HepG2 (cell line): ENCODE measurements around the gene TMEM45A. TPM values are rescaled to one million over a fixed set of nuclear protein-coding genes. Genes with fewer than 3 reads are reported as not detected.

Experiments
- ATAC-seq: fragments of 200-7000 bp; cut with Tn5 transposase; 3 replicates; pipeline ENCODE4 v1.9.1; 2020; ENCODE audit warnings: mild to moderate bottlenecking, moderate library complexity
- BruUV-seq: library from RNA; stranded (reverse); fragments of 400-500 nt; replicated peaks from 2 replicates; lab custom pipeline; 2021; lab: Mats Ljungman, UMichigan
- CTCF ChIA-PET: fragments of 300-600 bp; formaldehyde crosslinking; extraction: SDS; loops from one replicate; lab custom pipeline; 2021; ENCODE audit warnings: low total read pairs, inconsistent platforms, low intra/inter-chr PET ratio; lab: Yijun Ruan, JAX
- POLR2A ChIA-PET: fragments of 350-600 bp; sonication (Branson Sonifier 250); formaldehyde crosslinking; loops from one replicate; lab custom pipeline; 2020; ENCODE audit warnings: antibody characterized with exemption, inconsistent platforms; lab: Yijun Ruan, JAX
- DNase-seq: peaks from one replicate; pipeline ENCODE4 v3.0.0-alpha.2; 2015; ENCODE audit warnings: low spot score
- FAIRE-seq: peaks from 3 replicates; lab custom pipeline; 2011; peaks lifted over from hg19 to GRCh38; lab: Jason Lieb, UNC
- H2AFZ ChIP-seq: one replicate; pipeline ENCODE4 v1.6.1; 2011; ENCODE audit warnings: low read length, inconsistent platforms
- H3K27ac ChIP-seq: fragments of 300-600 bp; 3 replicates; pipeline ENCODE4 v1.8.0; 2011; ENCODE audit warnings: mixed run types, mild to moderate bottlenecking, mixed read lengths, low read length, inconsistent platforms; ENCODE audit not compliant: insufficient read depth; ENCODE audit errors: extremely low read length
- H3K27me3 ChIP-seq, 2 experiments: fragments of 200-600 bp in 1 of 2; 2 replicates in 1 of 2; 3 replicates in 1 of 2; pipeline versions ENCODE4 v1.6.0 to v1.8.0; 2011; ENCODE audit warnings: low read length in 2 of 2, mild to moderate bottlenecking in 2 of 2, moderate library complexity in 2 of 2, inconsistent platforms in 1 of 2; ENCODE audit not compliant: insufficient read depth in 2 of 2, control insufficient read depth in 1 of 2
- H3K36me3 ChIP-seq, 2 experiments: fragments of 200-600 bp in 1 of 2; replicated peaks in 1 of 2; 2 replicates in 1 of 2; 3 replicates in 1 of 2; pipeline versions ENCODE4 v1.5.1 to v1.8.0; 2011; ENCODE audit warnings: low read length in 2 of 2, inconsistent platforms in 1 of 2; ENCODE audit not compliant: insufficient read depth in 2 of 2, control insufficient read depth in 1 of 2
- H3K4me1 ChIP-seq: 2 replicates; pipeline ENCODE4 v1.5.1; 2012; ENCODE audit warnings: low read length, inconsistent platforms; ENCODE audit not compliant: insufficient read depth
- H3K4me2 ChIP-seq: 2 replicates; pipeline ENCODE4 v1.6.0; 2011; ENCODE audit warnings: low read depth, low read length, inconsistent platforms
- H3K4me3 ChIP-seq, 3 experiments: fragments of 200-600 bp in 1 of 3; sonication (generic), shearing (Covaris generic) in 1 of 3; replicated peaks in 1 of 3; 2 replicates each; pipeline ENCODE4 v1.5.1; 2011 to 2016; ENCODE audit warnings: low read length in 3 of 3, inconsistent platforms in 2 of 3, low read depth in 2 of 3, mild to moderate bottlenecking in 2 of 3, control low read depth in 1 of 3, mixed read lengths in 1 of 3; ENCODE audit not compliant: insufficient read depth in 1 of 3
- H3K79me2 ChIP-seq: one replicate; pipeline ENCODE4 v1.6.1; 2011; ENCODE audit warnings: low read length, inconsistent platforms; ENCODE audit not compliant: insufficient read depth
- H3K9ac ChIP-seq: 2 replicates; pipeline ENCODE4 v1.6.0; 2011; ENCODE audit warnings: mild to moderate bottlenecking, low read depth, low read length, inconsistent platforms; ENCODE audit not compliant: insufficient read depth
- H3K9me3 ChIP-seq: 2 replicates; pipeline ENCODE4 v1.5.1; 2012; ENCODE audit warnings: mild to moderate bottlenecking, low read length
- H4K20me1 ChIP-seq: 2 replicates; pipeline ENCODE4 v1.6.0; 2011; ENCODE audit warnings: inconsistent platforms, mild to moderate bottlenecking, low read length, moderate library complexity; ENCODE audit not compliant: insufficient read depth
- BRCA1 ChIP-seq: sonication (generic); formaldehyde crosslinking; IDR thresholded peaks from 2 replicates; pipeline ENCODE4 v1.4.0; 2020; ENCODE audit warnings: missing genetic modification reagents
- CC2D1A ChIP-seq: sonication (generic); formaldehyde crosslinking; IDR thresholded peaks from 2 replicates; pipeline ENCODE4 v1.8.1; 2023; ENCODE audit warnings: mild to moderate bottlenecking, missing genetic modification reagents
- DPF2 ChIP-seq: sonication (generic); formaldehyde crosslinking; IDR thresholded peaks from 2 replicates; pipeline ENCODE4 v1.4.0; 2020; ENCODE audit warnings: mild to moderate bottlenecking, low read depth, missing genetic modification reagents, borderline replicate concordance
- GABPB1 ChIP-seq: IDR thresholded peaks from 2 replicates; pipeline ENCODE4 v1.6.1; 2016; ENCODE audit warnings: mild to moderate bottlenecking, missing genetic modification reagents, moderate library complexity, missing compliant biosample characterization
- RBFOX2 ChIP-seq: fragments of 200-400 bp; formaldehyde crosslinking; IDR thresholded peaks from 2 replicates; pipeline ENCODE4 v1.6.1; 2017; ENCODE audit warnings: low read depth, mild to moderate bottlenecking, low read length
- ZNF136 ChIP-seq: sonication (generic); formaldehyde crosslinking; IDR thresholded peaks from 2 replicates; pipeline ENCODE4 v1.8.1; 2022; ENCODE audit warnings: low read depth, mild to moderate bottlenecking, moderate library complexity, missing genetic modification reagents
- WGBS: methylation state at CpG from one replicate; pipeline ENCODE4 v1.1.6; 2017; ENCODE audit warnings: low lambda C conversion rate; 5-methylcytosine and 5-hydroxymethylcytosine counted together
- in situ Hi-C: cut with HindIII; loops from 2 replicates; pipeline ENCODE4 v1.10.0; 2017; ENCODE audit warnings: low pct_unique_long_range_greater_than_20kb; ENCODE audit not compliant: extremely low pct_ligation_motif_present
- intact Hi-C: fragments of 100-400 bp; cut with micrococcal nuclease; formaldehyde crosslinking; loops from one replicate; pipeline ENCODE4 v1.10.0; 2022; ENCODE audit not compliant: unreplicated experiment
- polyA plus RNA-seq, 8 experiments: library from polyadenylated mRNA; depleted of rRNA in 3 of 8; stranded (reverse) in 7 of 8; unstranded in 1 of 8; fragments of >200 nt; fragmentation: Illumina TruSeq in 4 of 8; extraction: Trizol in 4 of 8; gene quantifications; 2 replicates each; pipeline versions ENCODE4 v1.2.1 to v1.2.3, GENCODE V29; 2011 to 2016; ENCODE audit warnings: low read depth in 4 of 8, missing spikeins in 1 of 8, mixed read lengths in 1 of 8; ENCODE audit not compliant: insufficient read depth in 1 of 8
- total RNA-seq, 5 experiments: library from RNA; depleted of rRNA; stranded (reverse); fragments of >200 nt; fragmentation: Illumina TruSeq; extraction: Trizol; gene quantifications; 2 replicates each; pipeline ENCODE4 v1.2.3, GENCODE V29; 2016; ENCODE audit warnings: low read depth in 1 of 5
- TF ChIP-seq, protein P1 (sequence below): sonication (generic); formaldehyde crosslinking; IDR thresholded peaks from 2 replicates; pipeline ENCODE4 v1.8.0; 2023; ENCODE audit warnings: mild to moderate bottlenecking, missing genetic modification reagents
- TF ChIP-seq, protein P2 (sequence below): sonication (generic); formaldehyde crosslinking; IDR thresholded peaks from 2 replicates; pipeline ENCODE4 v1.8.0; 2022; ENCODE audit warnings: mild to moderate bottlenecking, missing genetic modification reagents, borderline replicate concordance
- TF ChIP-seq, protein P3 (sequence below): sonication (generic); formaldehyde crosslinking; IDR thresholded peaks from 2 replicates; pipeline ENCODE4 v1.5.1; 2020; ENCODE audit warnings: mild to moderate bottlenecking, missing genetic modification reagents, moderate library complexity
- TF ChIP-seq, protein P4 (sequence below): sonication (generic); formaldehyde crosslinking; IDR thresholded peaks from 2 replicates; pipeline ENCODE4 v1.4.0; 2020; ENCODE audit warnings: missing genetic modification reagents, borderline replicate concordance
- TF ChIP-seq, protein P5 (sequence below): sonication (generic); formaldehyde crosslinking; IDR thresholded peaks from 2 replicates; pipeline ENCODE4 v1.5.0; 2020; ENCODE audit warnings: mild to moderate bottlenecking, missing genetic modification reagents

TMEM45A gene
- total and polyA plus RNA-seq, 2 of the 13 experiments (the other 11 are each of a cell fraction or from before 2014, with no cell fraction given): 14.8 to 38.5 TPM

GRCh38 chr3:100563228-100563627, 70.8 kb downstream of the TMEM45A start:
- Histone ChIP-seq H4K20me1 (no peaks in the 10 kb centered on the region), H3K27me3 (no peaks in the 10 kb centered on the region), H3K4me2 (no peak overlapping the region), H2AFZ (no peak overlapping the region), H3K27ac (no peak overlapping the region), H3K36me3 (0 out of 5 replicates have a peak, but pooled peaks cover 0 to 4% of the 10 kb centered on the region in 2 experiments), H3K4me3 (no peak overlapping the region), H3K4me1 (no peaks in the 10 kb centered on the region), H3K9me3 (no peaks in the 10 kb centered on the region), H3K9ac (no peak overlapping the region), H3K79me2 (no peaks in the 10 kb centered on the region)
- FAIRE-seq (no peak), ATAC-seq (no peak), DNase-seq (no peak)
- intact Hi-C loops: no loop called here
- POLR2A ChIA-PET: no interaction called here
- in situ Hi-C loops: no loop called here
- 100% methylated on average over 1 of the region's 1 CpG for WGBS
- no TSS peak for BruUV-seq
- CTCF ChIA-PET: no interaction called here
- TF ChIP-seq RBFOX2: no peak
- TF ChIP-seq, protein P1, sequence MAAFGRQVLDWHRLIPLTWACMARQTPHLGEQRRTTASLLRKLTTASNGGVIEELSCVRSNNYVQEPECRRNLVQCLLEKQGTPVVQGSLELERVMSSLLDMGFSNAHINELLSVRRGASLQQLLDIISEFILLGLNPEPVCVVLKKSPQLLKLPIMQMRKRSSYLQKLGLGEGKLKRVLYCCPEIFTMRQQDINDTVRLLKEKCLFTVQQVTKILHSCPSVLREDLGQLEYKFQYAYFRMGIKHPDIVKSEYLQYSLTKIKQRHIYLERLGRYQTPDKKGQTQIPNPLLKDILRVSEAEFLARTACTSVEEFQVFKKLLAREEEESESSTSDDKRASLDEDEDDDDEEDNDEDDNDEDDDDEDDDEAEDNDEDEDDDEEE (CRISPR knock-in tag): no peak
- no peak for TF ChIP-seq CC2D1A
- no peak for TF ChIP-seq DPF2 (CRISPR knock-in tag)
- TF ChIP-seq, protein P2, sequence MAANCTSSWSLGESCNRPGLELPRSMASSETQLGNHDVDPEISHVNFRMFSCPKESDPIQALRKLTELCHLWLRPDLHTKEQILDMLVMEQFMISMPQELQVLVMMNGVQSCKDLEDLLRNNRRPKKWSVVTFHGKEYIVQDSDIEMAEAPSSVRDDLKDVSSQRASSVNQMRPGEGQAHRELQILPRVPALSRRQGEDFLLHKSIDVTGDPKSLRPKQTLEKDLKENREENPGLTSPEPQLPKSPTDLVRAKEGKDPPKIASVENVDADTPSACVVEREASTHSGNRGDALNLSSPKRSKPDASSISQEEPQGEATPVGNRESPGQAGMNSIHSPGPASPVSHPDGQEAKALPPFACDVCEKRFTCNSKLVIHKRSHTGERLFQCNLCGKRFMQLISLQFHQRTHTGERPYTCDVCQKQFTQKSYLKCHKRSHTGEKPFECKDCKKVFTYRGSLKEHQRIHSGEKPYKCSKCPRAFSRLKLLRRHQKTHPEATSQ (CRISPR knock-in tag): no peak
- no peak for TF ChIP-seq BRCA1 (CRISPR knock-in tag)
- no peak for TF ChIP-seq ZNF136 (CRISPR knock-in tag)
- TF ChIP-seq GABPB1 (CRISPR knock-in tag): no peak
- TF ChIP-seq, protein P3, sequence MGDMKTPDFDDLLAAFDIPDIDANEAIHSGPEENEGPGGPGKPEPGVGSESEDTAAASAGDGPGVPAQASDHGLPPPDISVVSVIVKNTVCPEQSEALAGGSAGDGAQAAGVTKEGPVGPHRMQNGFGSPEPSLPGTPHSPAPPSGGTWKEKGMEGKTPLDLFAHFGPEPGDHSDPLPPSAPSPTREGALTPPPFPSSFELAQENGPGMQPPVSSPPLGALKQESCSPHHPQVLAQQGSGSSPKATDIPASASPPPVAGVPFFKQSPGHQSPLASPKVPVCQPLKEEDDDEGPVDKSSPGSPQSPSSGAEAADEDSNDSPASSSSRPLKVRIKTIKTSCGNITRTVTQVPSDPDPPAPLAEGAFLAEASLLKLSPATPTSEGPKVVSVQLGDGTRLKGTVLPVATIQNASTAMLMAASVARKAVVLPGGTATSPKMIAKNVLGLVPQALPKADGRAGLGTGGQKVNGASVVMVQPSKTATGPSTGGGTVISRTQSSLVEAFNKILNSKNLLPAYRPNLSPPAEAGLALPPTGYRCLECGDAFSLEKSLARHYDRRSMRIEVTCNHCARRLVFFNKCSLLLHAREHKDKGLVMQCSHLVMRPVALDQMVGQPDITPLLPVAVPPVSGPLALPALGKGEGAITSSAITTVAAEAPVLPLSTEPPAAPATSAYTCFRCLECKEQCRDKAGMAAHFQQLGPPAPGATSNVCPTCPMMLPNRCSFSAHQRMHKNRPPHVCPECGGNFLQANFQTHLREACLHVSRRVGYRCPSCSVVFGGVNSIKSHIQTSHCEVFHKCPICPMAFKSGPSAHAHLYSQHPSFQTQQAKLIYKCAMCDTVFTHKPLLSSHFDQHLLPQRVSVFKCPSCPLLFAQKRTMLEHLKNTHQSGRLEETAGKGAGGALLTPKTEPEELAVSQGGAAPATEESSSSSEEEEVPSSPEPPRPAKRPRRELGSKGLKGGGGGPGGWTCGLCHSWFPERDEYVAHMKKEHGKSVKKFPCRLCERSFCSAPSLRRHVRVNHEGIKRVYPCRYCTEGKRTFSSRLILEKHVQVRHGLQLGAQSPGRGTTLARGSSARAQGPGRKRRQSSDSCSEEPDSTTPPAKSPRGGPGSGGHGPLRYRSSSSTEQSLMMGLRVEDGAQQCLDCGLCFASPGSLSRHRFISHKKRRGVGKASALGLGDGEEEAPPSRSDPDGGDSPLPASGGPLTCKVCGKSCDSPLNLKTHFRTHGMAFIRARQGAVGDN (CRISPR knock-in tag): no peak
- TF ChIP-seq, protein P4, sequence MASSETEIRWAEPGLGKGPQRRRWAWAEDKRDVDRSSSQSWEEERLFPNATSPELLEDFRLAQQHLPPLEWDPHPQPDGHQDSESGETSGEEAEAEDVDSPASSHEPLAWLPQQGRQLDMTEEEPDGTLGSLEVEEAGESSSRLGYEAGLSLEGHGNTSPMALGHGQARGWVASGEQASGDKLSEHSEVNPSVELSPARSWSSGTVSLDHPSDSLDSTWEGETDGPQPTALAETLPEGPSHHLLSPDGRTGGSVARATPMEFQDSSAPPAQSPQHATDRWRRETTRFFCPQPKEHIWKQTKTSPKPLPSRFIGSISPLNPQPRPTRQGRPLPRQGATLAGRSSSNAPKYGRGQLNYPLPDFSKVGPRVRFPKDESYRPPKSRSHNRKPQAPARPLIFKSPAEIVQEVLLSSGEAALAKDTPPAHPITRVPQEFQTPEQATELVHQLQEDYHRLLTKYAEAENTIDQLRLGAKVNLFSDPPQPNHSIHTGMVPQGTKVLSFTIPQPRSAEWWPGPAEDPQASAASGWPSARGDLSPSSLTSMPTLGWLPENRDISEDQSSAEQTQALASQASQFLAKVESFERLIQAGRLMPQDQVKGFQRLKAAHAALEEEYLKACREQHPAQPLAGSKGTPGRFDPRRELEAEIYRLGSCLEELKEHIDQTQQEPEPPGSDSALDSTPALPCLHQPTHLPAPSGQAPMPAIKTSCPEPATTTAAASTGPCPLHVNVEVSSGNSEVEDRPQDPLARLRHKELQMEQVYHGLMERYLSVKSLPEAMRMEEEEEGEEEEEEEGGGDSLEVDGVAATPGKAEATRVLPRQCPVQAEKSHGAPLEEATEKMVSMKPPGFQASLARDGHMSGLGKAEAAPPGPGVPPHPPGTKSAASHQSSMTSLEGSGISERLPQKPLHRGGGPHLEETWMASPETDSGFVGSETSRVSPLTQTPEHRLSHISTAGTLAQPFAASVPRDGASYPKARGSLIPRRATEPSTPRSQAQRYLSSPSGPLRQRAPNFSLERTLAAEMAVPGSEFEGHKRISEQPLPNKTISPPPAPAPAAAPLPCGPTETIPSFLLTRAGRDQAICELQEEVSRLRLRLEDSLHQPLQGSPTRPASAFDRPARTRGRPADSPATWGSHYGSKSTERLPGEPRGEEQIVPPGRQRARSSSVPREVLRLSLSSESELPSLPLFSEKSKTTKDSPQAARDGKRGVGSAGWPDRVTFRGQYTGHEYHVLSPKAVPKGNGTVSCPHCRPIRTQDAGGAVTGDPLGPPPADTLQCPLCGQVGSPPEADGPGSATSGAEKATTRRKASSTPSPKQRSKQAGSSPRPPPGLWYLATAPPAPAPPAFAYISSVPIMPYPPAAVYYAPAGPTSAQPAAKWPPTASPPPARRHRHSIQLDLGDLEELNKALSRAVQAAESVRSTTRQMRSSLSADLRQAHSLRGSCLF (CRISPR knock-in tag): no peak
- TF ChIP-seq, protein P5, sequence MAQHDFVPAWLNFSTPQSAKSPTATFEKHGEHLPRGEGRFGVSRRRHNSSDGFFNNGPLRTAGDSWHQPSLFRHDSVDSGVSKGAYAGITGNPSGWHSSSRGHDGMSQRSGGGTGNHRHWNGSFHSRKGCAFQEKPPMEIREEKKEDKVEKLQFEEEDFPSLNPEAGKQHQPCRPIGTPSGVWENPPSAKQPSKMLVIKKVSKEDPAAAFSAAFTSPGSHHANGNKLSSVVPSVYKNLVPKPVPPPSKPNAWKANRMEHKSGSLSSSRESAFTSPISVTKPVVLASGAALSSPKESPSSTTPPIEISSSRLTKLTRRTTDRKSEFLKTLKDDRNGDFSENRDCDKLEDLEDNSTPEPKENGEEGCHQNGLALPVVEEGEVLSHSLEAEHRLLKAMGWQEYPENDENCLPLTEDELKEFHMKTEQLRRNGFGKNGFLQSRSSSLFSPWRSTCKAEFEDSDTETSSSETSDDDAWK: no peak
